Stimulated activated CD4-positive, alpha-beta T cell treated with anti-CD3 and anti-CD28 coated beads, Interleukin-2, amount 100 ng/mL, for 24 hours (primary cell): ENCODE results near the gene PNCK.

Source experiments
- DNase-seq, 2 donors: peaks; one replicate each; pipeline ENCODE4 v3.0.0-alpha.2; 2020

The PNCK gene

GRCh38 chrX:153626863-153627674 is 46.5 kb downstream of the PNCK start:
- DNase-seq: no peak

- DNase-seq: no peak
Observed at GRCh38 chrX:153626025-153626633, 47.5 kb downstream of the PNCK start.

GRCh38 chrX:153625271-153626024 is 48.2 kb downstream of the PNCK start:
- DNase-seq: no peak

DNA sequence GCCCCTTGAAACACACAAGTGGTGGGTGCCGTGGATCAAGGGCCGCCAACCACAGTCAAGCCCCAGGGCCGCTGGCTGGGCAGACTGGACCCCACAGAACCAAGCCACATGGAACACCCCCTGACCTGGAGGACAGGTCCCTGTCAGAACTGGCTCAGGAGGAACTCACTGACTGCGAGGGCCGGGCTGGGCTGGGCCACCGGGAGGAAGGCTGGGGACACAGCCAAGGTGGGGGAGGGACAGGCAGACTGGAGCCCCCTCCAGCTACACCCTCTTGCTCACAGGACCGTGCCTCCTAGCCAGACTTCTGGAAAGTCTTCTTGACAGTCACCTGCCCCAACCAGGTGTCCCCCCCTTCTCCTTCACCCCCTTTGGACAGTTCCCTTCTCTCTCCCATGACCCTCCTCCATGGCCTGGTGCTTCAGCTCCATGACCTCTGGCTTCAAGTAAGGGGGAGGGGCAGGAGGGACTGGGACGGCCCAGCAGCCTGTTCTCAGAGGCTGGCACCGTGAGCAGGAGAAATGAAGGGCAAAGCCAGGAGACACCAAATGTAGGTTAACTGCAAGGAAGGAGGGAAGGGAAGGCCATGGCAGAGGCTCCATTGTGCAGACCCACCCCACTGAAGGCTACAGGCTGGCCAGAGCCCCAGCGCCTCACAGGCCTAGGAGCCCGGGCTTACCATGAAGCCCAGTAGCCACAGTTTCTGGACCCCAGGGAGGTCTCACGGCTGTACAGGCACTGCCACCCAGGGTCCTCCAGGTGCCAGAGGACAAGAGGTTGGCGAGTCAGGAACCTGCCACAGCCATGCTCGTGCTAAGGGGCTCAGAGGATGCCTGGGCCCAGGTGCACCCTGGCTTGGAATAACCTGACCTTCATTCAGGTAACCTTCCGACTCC is 49.2 kb downstream of the PNCK start:
- no peak for DNase-seq

GRCh38 chrX:153623310-153624029 is 50.1 kb downstream of the PNCK start:
- no peak for DNase-seq

DNA sequence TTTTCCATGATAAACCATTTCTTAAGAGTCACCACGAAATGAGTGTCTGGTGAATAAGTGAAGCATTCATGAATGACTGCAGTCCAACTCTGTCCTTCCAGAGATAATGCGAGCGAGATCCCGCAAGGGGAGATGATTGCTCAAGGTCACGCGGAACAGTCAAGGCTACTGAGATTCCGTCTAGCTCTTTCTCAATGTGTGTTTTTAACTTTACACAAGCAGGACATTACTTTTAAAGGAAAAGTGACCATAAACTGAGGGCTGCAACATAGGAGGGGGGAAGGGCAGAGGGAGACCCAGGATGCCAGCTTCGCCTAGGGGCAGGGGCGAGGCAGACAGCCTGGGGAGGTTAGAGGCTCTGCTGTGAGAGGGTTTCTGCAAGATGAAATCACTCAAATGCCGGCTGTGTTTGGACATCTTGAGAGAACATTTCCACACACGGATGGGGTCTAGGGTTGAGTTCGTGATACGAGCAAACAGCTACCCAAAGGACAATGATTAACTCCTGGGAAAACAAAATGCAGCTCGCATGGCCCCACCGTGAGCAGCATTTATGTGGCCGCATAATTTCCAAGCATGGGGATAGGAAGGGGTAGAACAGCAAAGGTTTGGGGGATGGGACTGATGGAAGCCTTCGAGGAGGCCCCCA is 50.8 kb downstream of the PNCK start:
- DNase-seq: no peak

GRCh38 chrX:153621949-153622598 is 51.5 kb downstream of the PNCK start:
- no peak for DNase-seq

GRCh38 chrX:153620576-153620975 is 53.0 kb downstream of the PNCK start:
- no peak for DNase-seq
